ENCODE results near the gene PITX1. TPM values are rescaled to one million over a fixed set of nuclear protein-coding genes. Genes with fewer than 3 reads are reported as not detected.
"Not testable (repeated sequence)": the region's sequence is repeated elsewhere in the genome, so short reads cannot be mapped to it uniquely, and the experiment has no call there.

The PITX1 gene
- 73.5 TPM for polyA plus RNA-seq (2013, experiment 1 of 2)
- polyA plus RNA-seq (2013, experiment 2 of 2) = 74.6 TPM

- Histone ChIP-seq H2BK120ac (ENCODE audit: low read depth, low read length) (peak within 1 kb of the TSS; percentile 21), H3K18ac (ENCODE audit: low read depth in 1 of 2, low read length in 2 of 2) (peak within 1 kb of the TSS; percentile 82 to 90), H2AK5ac (ENCODE audit: low read length, severe bottlenecking) (no peak within 1 kb of the TSS), H3K27ac (ENCODE audit: low read length, poor library complexity, severe bottlenecking) (no peak within 1 kb of the TSS), H3K23ac (ENCODE audit: low read length in 2 of 2) (peak within 1 kb of the TSS in 1 of 2 experiments; percentile 14), H2BK15ac (ENCODE audit: low read depth, poor library complexity, severe bottlenecking) (peak within 1 kb of the TSS; percentile 54), H3K36me3 (ENCODE audit: control insufficient read depth in 1 of 2, insufficient read depth in 2 of 2, low read depth in 1 of 2, low read length in 2 of 2) (no peaks in the 10 kb centered on the region), H4K8ac (ENCODE audit: low read length) (peak within 1 kb of the TSS; percentile 85), H4K91ac (ENCODE audit: low read length) (peak within 1 kb of the TSS; percentile 90), H3K9me3 (ENCODE audit: control insufficient read depth, low read length) (peaks cover 3% of the 10 kb centered on the region), H3K79me1 (replicated peaks; ENCODE audit: low read length, poor library complexity, severe bottlenecking) (no peaks in the 10 kb centered on the region), H2BK5ac (ENCODE audit: low read depth, low read length, poor library complexity, severe bottlenecking) (no peak within 1 kb of the TSS), H3K27me3 (ENCODE audit: control insufficient read depth in 1 of 2, insufficient read depth in 1 of 2, low read length in 2 of 2) (peaks cover 85 to 90% of the 10 kb centered on the region in 2 experiments), H3K4me3 (ENCODE audit: insufficient read depth in 1 of 2, low read depth in 1 of 2, low read length in 2 of 2) (peak within 1 kb of the TSS; percentile 40 to 77), H2AFZ (ENCODE audit: low read depth, low read length) (peak within 1 kb of the TSS; percentile 65), H3K4me2 (ENCODE audit: low read length, poor library complexity, severe bottlenecking) (peak within 1 kb of the TSS; percentile 73), H3K4ac (ENCODE audit: low read depth in 1 of 2, low read length in 2 of 2) (peak within 1 kb of the TSS; percentile 20 to 47), H2BK12ac (ENCODE audit: low read length in 2 of 2) (peak within 1 kb of the TSS in 1 of 2 experiments; percentile 66), H3K4me1 (ENCODE audit: control insufficient read depth, insufficient read depth, low read depth, low read length) (peaks cover 30% of the 10 kb centered on the region), H3K14ac (ENCODE audit: low read length in 2 of 2) (peak within 1 kb of the TSS in 1 of 2 experiments; percentile 2), H3K9ac (ENCODE audit: low read length) (peak within 1 kb of the TSS; percentile 54)
- 0% methylated on average over 16 of the region's 49 CpGs for WGBS
- DNase-seq = no peak
These were observed at the start of gene PITX1 for GRCh38 chr5:135033901-135034235. Gene PITX1, minus strand, starts transcription at chr5:135034228. Its CDS starts 347 bp downstream, at chr5:135033881.

- not testable (repeated sequence) for H2AK5ac ChIP-seq (ENCODE audit: low read length, severe bottlenecking); H2BK15ac ChIP-seq (ENCODE audit: low read depth, poor library complexity, severe bottlenecking); H3K18ac ChIP-seq (ENCODE audit: low read depth in 1 of 2, low read length in 2 of 2); H2BK120ac ChIP-seq (ENCODE audit: low read depth, low read length); DNase-seq; H3K23ac ChIP-seq (ENCODE audit: low read length in 2 of 2); H3K27ac ChIP-seq (ENCODE audit: low read length, poor library complexity, severe bottlenecking); H3K4me2 ChIP-seq (ENCODE audit: low read length, poor library complexity, severe bottlenecking); H3K14ac ChIP-seq (ENCODE audit: low read length in 2 of 2); H2BK5ac ChIP-seq (ENCODE audit: low read depth, low read length, poor library complexity, severe bottlenecking); H3K79me1 ChIP-seq (replicated peaks; ENCODE audit: low read length, poor library complexity, severe bottlenecking); H2BK12ac ChIP-seq (ENCODE audit: low read length in 2 of 2); H4K91ac ChIP-seq (ENCODE audit: low read length); H3K36me3 ChIP-seq (ENCODE audit: control insufficient read depth in 1 of 2, insufficient read depth in 2 of 2, low read depth in 1 of 2, low read length in 2 of 2); H4K8ac ChIP-seq (ENCODE audit: low read length); H2AFZ ChIP-seq (ENCODE audit: low read depth, low read length); H3K4me3 ChIP-seq (ENCODE audit: insufficient read depth in 1 of 2, low read depth in 1 of 2, low read length in 2 of 2); H3K9ac ChIP-seq (ENCODE audit: low read length); H3K4me1 ChIP-seq (ENCODE audit: control insufficient read depth, insufficient read depth, low read depth, low read length); H3K4ac ChIP-seq (ENCODE audit: low read depth in 1 of 2, low read length in 2 of 2)
- Histone ChIP-seq H3K9me3 (ENCODE audit: control insufficient read depth, low read length) (peaks cover 18% of the 10 kb centered on the region), H3K27me3 (ENCODE audit: control insufficient read depth in 1 of 2, insufficient read depth in 1 of 2, low read length in 2 of 2) (peaks cover 36% of the 10 kb centered on the region in 2 experiments)
- WGBS = 78% methylated on average over 1 of the region's 3 CpGs
These were observed 49.3 kb upstream of the PITX1 start for GRCh38 chr5:135083334-135083733.

GRCh38 chr5:135081240-135081639 lies 47.2 kb upstream of the PITX1 start:
- no peak overlapping the region for H2BK15ac ChIP-seq (ENCODE audit: low read depth, poor library complexity, severe bottlenecking)
- no peak for DNase-seq
- WGBS = no CpG with 5 or more reads among the region's 2 CpGs

GRCh38 chr5:135079760-135080159 lies 45.7 kb upstream of the PITX1 start:
- Histone ChIP-seq H3K4me1 (ENCODE audit: control insufficient read depth, insufficient read depth, low read depth, low read length) (no peaks in the 10 kb centered on the region), H3K27ac (ENCODE audit: low read length, poor library complexity, severe bottlenecking) (no peak overlapping the region), H3K27me3 (ENCODE audit: control insufficient read depth in 1 of 2, insufficient read depth in 1 of 2, low read length in 2 of 2) (peaks cover 29 to 38% of the 10 kb centered on the region in 2 experiments), H2BK5ac (ENCODE audit: low read depth, low read length, poor library complexity, severe bottlenecking) (no peak overlapping the region), H3K14ac (ENCODE audit: low read length in 2 of 2) (no peak overlapping the region), H2AFZ (ENCODE audit: low read depth, low read length) (no peak overlapping the region), H2BK15ac (ENCODE audit: low read depth, poor library complexity, severe bottlenecking) (no peak overlapping the region), H2AK5ac (ENCODE audit: low read length, severe bottlenecking) (no peak overlapping the region), H3K4ac (ENCODE audit: low read depth in 1 of 2, low read length in 2 of 2) (no peak overlapping the region), H3K18ac (ENCODE audit: low read depth in 1 of 2, low read length in 2 of 2) (no peak overlapping the region), H3K9me3 (ENCODE audit: control insufficient read depth, low read length) (peaks cover 18% of the 10 kb centered on the region), H2BK120ac (ENCODE audit: low read depth, low read length) (no peak overlapping the region), H3K23ac (ENCODE audit: low read length in 2 of 2) (no peak overlapping the region), H3K36me3 (ENCODE audit: control insufficient read depth in 1 of 2, insufficient read depth in 2 of 2, low read depth in 1 of 2, low read length in 2 of 2) (no peaks in the 10 kb centered on the region), H3K79me1 (replicated peaks; ENCODE audit: low read length, poor library complexity, severe bottlenecking) (no peaks in the 10 kb centered on the region), H3K4me3 (ENCODE audit: insufficient read depth in 1 of 2, low read depth in 1 of 2, low read length in 2 of 2) (no peak overlapping the region), H4K8ac (ENCODE audit: low read length) (no peak overlapping the region), H2BK12ac (ENCODE audit: low read length in 2 of 2) (no peak overlapping the region), H4K91ac (ENCODE audit: low read length) (no peak overlapping the region), H3K9ac (ENCODE audit: low read length) (no peak overlapping the region), H3K4me2 (ENCODE audit: low read length, poor library complexity, severe bottlenecking) (no peak overlapping the region)
- WGBS = 65% methylated on average over 2 of the region's 2 CpGs
- DNase-seq = no peak

More at GRCh38 chr5:135081240-135081639, 47.2 kb upstream of the PITX1 start:
- Histone ChIP-seq H3K27me3 (ENCODE audit: control insufficient read depth in 1 of 2, insufficient read depth in 1 of 2, low read length in 2 of 2) (peaks cover 27 to 29% of the 10 kb centered on the region in 2 experiments), H2AFZ (ENCODE audit: low read depth, low read length) (no peak overlapping the region), H3K27ac (ENCODE audit: low read length, poor library complexity, severe bottlenecking) (no peak overlapping the region), H2AK5ac (ENCODE audit: low read length, severe bottlenecking) (no peak overlapping the region), H3K18ac (ENCODE audit: low read depth in 1 of 2, low read length in 2 of 2) (no peak overlapping the region), H4K8ac (ENCODE audit: low read length) (no peak overlapping the region), H2BK5ac (ENCODE audit: low read depth, low read length, poor library complexity, severe bottlenecking) (no peak overlapping the region), H3K4me2 (ENCODE audit: low read length, poor library complexity, severe bottlenecking) (no peak overlapping the region), H3K36me3 (ENCODE audit: control insufficient read depth in 1 of 2, insufficient read depth in 2 of 2, low read depth in 1 of 2, low read length in 2 of 2) (peaks cover 0 to 2% of the 10 kb centered on the region in 2 experiments), H3K14ac (ENCODE audit: low read length in 2 of 2) (no peak overlapping the region), H2BK12ac (ENCODE audit: low read length in 2 of 2) (no peak overlapping the region), H3K9ac (ENCODE audit: low read length) (no peak overlapping the region), H3K9me3 (ENCODE audit: control insufficient read depth, low read length) (peaks cover 18% of the 10 kb centered on the region), H3K4me1 (ENCODE audit: control insufficient read depth, insufficient read depth, low read depth, low read length) (no peaks in the 10 kb centered on the region), H3K23ac (ENCODE audit: low read length in 2 of 2) (no peak overlapping the region), H3K79me1 (replicated peaks; ENCODE audit: low read length, poor library complexity, severe bottlenecking) (no peaks in the 10 kb centered on the region), H4K91ac (ENCODE audit: low read length) (no peak overlapping the region), H2BK120ac (ENCODE audit: low read depth, low read length) (no peak overlapping the region), H3K4me3 (ENCODE audit: insufficient read depth in 1 of 2, low read depth in 1 of 2, low read length in 2 of 2) (no peak overlapping the region), H3K4ac (ENCODE audit: low read depth in 1 of 2, low read length in 2 of 2) (no peak overlapping the region)
